Kidney epithelial cell (primary cell): Measurements from ENCODE around the gene ASAP2. TPM values are rescaled to one million over a fixed set of nuclear protein-coding genes. Genes with fewer than 3 reads are reported as not detected.

Experiments
- DNase-seq: peaks from one replicate; pipeline ENCODE4 v3.0.0-alpha.2; 2010; ENCODE audit warnings: low read depth
- H3K27me3 ChIP-seq: 2 replicates; pipeline ENCODE4 v1.6.0; 2011; ENCODE audit warnings: low read length; ENCODE audit not compliant: control insufficient read depth, insufficient read depth
- H3K36me3 ChIP-seq: 2 replicates; pipeline ENCODE4 v1.5.1; 2011; ENCODE audit warnings: low read length; ENCODE audit not compliant: control insufficient read depth, insufficient read depth
- H3K4me3 ChIP-seq: 2 replicates; pipeline ENCODE4 v1.5.1; 2011; ENCODE audit warnings: low read depth, mild to moderate bottlenecking, control low read depth, low read length
- CTCF ChIP-seq: IDR thresholded peaks from 2 replicates; pipeline ENCODE4 v1.5.1; 2011; ENCODE audit warnings: mild to moderate bottlenecking, moderate library complexity, low read length, control low read depth, inconsistent platforms; ENCODE audit not compliant: insufficient read depth, poor library complexity, severe bottlenecking
- total RNA-seq: library from RNA; depleted of rRNA; stranded (reverse); fragments of >200 nt; gene quantifications from 2 replicates; pipeline ENCODE4 v1.2.3, GENCODE V29; 2015

The ASAP2 gene
- total RNA-seq, 1 donor from 2014 or later: 42.2 TPM

- no peak for DNase-seq
Measured at GRCh38 chr2:9239616-9240015, 33.0 kb downstream of the ASAP2 start.

GRCh38 chr2:9240745-9241144 lies 34.1 kb downstream of the ASAP2 start:
- no peak for TF ChIP-seq CTCF
- no peak overlapping the region for H3K4me3 ChIP-seq
- H3K27me3 ChIP-seq: no peaks in the 10 kb centered on the region
- no peaks in the 10 kb centered on the region for H3K36me3 ChIP-seq
- DNase-seq: no peak

More at GRCh38 chr2:9239616-9240015, 33.0 kb downstream of the ASAP2 start:
- no peak overlapping the region for H3K4me3 ChIP-seq
- H3K27me3 ChIP-seq: no peaks in the 10 kb centered on the region
- TF ChIP-seq CTCF: no peak
- H3K36me3 ChIP-seq: no peaks in the 10 kb centered on the region

- Histone ChIP-seq H3K36me3 (no peaks in the 10 kb centered on the region), H3K27me3 (no peaks in the 10 kb centered on the region), H3K4me3 (no peak overlapping the region)
- TF ChIP-seq CTCF: no peak
- DNase-seq: no peak
Measured at GRCh38 chr2:9241233-9241632, 34.6 kb downstream of the ASAP2 start.

DNA sequence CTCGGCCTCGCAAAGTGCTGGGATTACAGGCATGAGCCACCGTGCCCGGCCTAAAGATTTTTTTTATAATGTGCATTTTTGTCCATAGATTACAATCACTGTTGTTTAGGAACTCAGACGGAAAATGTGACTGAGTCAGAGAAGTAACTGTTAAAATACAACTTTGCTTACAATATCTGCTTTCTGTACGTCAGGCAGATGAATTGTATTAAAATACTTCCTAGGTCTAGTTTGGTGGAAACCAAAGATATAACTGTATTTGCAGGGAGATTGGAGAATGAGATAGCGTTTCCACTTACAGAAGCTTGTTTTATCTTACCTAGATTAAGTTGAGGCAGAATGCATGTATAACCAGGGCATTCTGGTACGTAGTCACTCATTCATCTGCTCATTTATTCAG lies 36.7 kb downstream of the ASAP2 start:
- no peak for TF ChIP-seq CTCF
- Histone ChIP-seq H3K27me3 (no peaks in the 10 kb centered on the region), H3K4me3 (no peak overlapping the region), H3K36me3 (no peaks in the 10 kb centered on the region)
- no peak for DNase-seq

GRCh38 chr2:9244985-9245544 lies 38.5 kb downstream of the ASAP2 start:
- no peak for DNase-seq
- no peak overlapping the region for H3K4me3 ChIP-seq

More at GRCh38 chr2:9244985-9245544, 38.5 kb downstream of the ASAP2 start:
- no peaks in the 10 kb centered on the region for H3K27me3 ChIP-seq
- no peak for TF ChIP-seq CTCF
- H3K36me3 ChIP-seq: no peaks in the 10 kb centered on the region
